HG02588 (cell line): Measurements from ENCODE around the gene KCNG4.

Source experiments
- ATAC-seq: cut with Tn5 transposase; IDR thresholded peaks from one replicate; pipeline ENCODE4 v1.9.1; 2021; ENCODE audit warnings: mild to moderate bottlenecking, moderate library complexity; ENCODE audit not compliant: unreplicated experiment

KCNG4 gene

GRCh38 chr16:84239909-84240308 is at the start of gene KCNG4:
KCNG4 (minus strand) TSS chr16:84240012; CDS start chr16:84237485, 2,527 bp downstream.
- no peak for ATAC-seq

- ATAC-seq: no peak
These were observed 49.1 kb upstream of the KCNG4 start for GRCh38 chr16:84288902-84289301.

GRCh38 chr16:84286578-84287240 is 46.9 kb upstream of the KCNG4 start:
- no peak for ATAC-seq

- no peak for ATAC-seq
These were observed 44.4 kb upstream of the KCNG4 start for GRCh38 chr16:84284154-84284722.

- ATAC-seq: no peak
These were observed 43.7 kb upstream of the KCNG4 start for GRCh38 chr16:84283314-84284153.

- ATAC-seq: no peak
These were observed 42.7 kb upstream of the KCNG4 start for GRCh38 chr16:84282533-84282932.

- ATAC-seq: no peak
These were observed 41.3 kb upstream of the KCNG4 start for GRCh38 chr16:84281074-84281473.

- no peak for ATAC-seq
These were observed 40.1 kb upstream of the KCNG4 start for GRCh38 chr16:84279881-84280280.

GRCh38 chr16:84278968-84279367 is 39.2 kb upstream of the KCNG4 start:
- no peak for ATAC-seq

- ATAC-seq: no peak
These were observed 38.5 kb upstream of the KCNG4 start for GRCh38 chr16:84278333-84278732.

GRCh38 chr16:84277244-84277823 is 37.5 kb upstream of the KCNG4 start:
- no peak for ATAC-seq

GRCh38 chr16:84275585-84276151 is 35.9 kb upstream of the KCNG4 start:
- ATAC-seq: no peak

GRCh38 chr16:84274515-84274914 is 34.7 kb upstream of the KCNG4 start:
- ATAC-seq: no peak

- no peak for ATAC-seq
These were observed 33.0 kb upstream of the KCNG4 start for GRCh38 chr16:84272740-84273320.

- ATAC-seq: no peak
These were observed 32.1 kb upstream of the KCNG4 start for GRCh38 chr16:84271866-84272265.

- no peak for ATAC-seq
These were observed 31.2 kb upstream of the KCNG4 start for GRCh38 chr16:84271037-84271436.

- ATAC-seq: no peak
These were observed 30.7 kb upstream of the KCNG4 start for GRCh38 chr16:84270531-84270930.

- no peak for ATAC-seq
These were observed 30.3 kb upstream of the KCNG4 start for GRCh38 chr16:84270071-84270470.

- no peak for ATAC-seq
These were observed 28.7 kb upstream of the KCNG4 start for GRCh38 chr16:84268291-84269040.

GRCh38 chr16:84267380-84267779 is 27.6 kb upstream of the KCNG4 start:
- ATAC-seq: no peak
